GM18909 (cell line): Measurements from ENCODE around the gene ZBTB4.

ENCODE experiments used
- ATAC-seq: cut with Tn5 transposase; IDR thresholded peaks from one replicate; pipeline ENCODE4 v1.9.1; 2021; ENCODE audit warnings: mild to moderate bottlenecking; ENCODE audit not compliant: unreplicated experiment, poor library complexity

The ZBTB4 gene

DNA sequence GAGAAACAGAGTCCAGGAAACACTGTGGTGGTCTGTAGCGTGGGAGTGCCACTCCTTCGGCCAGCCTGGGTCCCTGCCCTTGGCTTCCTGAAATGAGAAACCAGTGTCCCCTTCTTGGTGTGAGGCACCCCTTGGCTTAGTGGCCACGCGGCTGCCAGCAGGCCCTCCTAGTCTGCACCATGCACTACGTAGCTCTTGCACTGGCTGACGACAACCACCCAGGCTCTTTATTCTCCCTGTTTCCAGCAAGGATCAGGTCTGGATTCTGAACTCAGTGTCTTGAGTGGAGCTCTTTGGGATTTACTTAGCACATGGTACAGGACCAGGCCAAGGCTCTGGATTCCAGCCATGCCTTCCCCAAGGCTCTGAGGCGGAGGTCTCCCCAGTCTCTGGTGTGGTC is 51.9 kb downstream of the ZBTB4 start:
- ATAC-seq = no peak

DNA sequence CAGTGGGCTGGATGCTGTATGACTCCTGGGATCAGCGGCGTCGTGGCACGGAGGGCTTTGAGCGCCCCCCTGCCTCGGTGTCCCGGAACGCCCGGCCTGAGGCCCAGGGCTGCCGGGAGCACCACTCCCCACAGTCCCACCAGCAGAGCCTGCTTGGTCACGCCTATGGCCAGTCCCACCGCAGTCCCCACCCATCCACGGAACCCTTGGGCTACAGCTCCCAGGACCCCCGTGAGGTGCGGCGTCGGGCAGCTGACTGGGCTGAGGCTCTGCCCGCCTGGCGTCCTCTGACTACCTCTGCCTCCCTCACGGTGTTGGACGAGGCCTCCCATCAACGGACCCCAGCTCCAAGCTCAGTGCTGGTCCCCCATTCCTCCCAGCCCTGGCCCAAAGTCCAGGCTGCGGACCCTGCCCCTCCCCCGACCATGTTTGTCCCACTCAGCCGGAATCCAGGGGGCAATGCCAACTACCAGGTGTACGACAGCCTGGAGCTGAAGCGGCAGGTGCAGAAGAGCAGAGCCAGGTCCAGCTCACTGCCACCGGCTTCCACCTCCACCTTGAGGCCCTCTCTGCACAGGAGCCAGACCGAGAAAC is 52.4 kb downstream of the ZBTB4 start:
- no peak for ATAC-seq

DNA sequence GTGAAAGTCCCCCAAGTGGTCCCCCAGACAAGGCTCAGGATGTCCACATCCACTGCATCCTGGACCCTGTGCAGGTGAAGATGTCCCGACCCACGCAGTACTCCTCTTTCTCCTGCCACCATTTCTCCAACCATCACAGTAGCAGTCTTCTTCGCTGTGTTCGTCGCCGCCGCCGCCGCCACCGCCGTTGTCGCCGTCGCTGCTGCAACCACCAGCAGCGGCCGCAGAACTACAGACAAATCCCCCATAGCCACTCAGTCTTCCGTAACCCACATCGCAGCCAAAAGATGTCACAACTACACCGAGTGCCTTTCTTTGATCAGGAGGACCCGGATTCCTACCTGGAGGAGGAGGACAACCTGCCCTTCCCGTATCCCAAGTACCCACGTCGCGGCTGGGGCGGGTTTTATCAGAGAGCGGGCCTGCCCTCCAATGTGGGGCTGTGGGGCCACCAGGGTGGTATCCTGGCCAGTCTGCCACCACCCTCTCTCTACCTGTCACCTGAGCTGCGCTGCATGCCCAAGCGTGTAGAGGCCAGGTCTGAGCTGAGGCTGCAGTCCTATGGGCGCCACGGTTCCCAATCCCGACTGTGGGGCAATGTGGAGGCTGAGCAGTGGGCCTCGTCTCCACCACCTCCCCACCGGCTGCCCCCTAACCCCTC is 53.1 kb downstream of the ZBTB4 start:
- no peak for ATAC-seq

DNA sequence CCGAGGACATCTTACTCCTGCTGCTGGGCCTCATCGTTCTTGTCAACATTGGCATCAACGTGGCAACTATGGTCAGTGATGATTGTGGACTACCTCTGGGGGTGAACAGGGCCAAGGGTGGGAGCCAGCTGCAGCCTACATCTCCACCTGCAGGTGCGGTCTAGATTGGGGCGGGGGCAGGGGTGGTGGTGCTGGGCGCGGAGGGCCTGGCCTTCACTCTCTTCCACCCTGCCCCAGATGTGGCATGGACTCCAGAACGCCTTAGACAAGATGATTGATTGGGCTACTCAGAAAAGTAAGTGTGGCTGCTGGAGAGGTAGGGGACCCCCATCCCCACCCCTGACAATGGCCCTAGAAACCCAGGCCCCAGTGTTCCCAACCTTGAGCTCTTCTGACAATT is 53.7 kb downstream of the ZBTB4 start:
- ATAC-seq = no peak

DNA sequence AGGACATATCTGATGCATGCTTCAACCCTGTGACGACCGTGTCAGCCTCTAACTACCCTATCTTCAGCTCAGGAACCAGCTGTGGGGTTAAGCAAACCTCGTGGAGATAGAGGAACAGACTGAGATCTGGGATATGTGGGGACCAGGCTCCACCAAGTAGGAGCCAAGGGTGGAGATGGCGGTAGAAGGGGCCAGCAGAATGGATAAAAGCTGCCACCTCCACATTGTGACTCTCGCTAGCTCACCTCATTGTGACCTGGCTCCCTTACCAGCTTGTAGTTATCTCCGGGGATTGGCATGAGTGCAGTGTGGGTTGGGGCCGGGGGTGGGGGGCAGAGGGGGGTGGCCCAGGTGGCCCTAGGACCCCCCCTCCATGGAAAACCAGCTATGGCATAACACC is 54.1 kb downstream of the ZBTB4 start, which contains the start of gene SPEM2:
Gene SPEM2 (plus strand): TSS at position 301 of the 400 bp plus-strand sequence. CDS start 73 bp downstream, at position 374.
- ATAC-seq = no peak

DNA sequence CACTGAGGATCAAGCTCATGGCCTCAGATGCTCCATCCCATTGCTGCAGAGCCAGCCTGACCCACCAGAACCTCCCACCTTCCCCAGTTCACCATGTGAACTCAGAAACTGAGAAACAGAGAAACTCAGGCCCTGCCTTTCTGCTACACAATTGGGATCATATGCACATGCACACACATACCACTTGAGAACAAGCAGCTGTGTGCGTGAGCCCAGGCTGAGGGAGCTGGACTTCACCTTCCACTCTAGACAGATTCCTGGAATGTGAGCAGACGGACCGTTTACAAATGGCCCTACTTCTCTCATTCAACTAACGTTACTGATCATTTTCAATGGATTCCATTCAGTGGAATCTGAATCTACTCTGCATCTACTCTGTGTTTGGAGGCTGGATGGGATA is 55.8 kb downstream of the ZBTB4 start:
- no peak for ATAC-seq

DNA sequence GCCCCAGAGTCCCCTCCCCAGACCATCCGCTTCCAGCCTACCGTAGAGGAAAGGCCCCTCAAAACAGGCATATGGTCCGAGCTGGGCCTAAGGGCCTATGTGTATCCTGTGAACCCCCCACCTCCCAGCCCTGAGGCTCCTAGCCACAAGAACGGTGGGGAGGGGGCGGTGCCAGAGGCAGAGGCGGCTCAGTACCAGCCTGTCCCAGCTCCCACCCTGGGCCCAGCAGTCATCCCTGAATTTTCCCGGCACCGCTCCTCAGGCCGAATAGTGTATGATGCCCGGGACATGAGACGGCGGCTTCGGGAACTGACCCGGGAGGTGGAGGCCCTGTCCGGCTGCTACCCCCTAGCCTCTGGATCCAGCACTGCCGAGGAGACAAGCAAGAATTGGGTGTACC is 58.2 kb downstream of the ZBTB4 start:
- no peak for ATAC-seq

DNA sequence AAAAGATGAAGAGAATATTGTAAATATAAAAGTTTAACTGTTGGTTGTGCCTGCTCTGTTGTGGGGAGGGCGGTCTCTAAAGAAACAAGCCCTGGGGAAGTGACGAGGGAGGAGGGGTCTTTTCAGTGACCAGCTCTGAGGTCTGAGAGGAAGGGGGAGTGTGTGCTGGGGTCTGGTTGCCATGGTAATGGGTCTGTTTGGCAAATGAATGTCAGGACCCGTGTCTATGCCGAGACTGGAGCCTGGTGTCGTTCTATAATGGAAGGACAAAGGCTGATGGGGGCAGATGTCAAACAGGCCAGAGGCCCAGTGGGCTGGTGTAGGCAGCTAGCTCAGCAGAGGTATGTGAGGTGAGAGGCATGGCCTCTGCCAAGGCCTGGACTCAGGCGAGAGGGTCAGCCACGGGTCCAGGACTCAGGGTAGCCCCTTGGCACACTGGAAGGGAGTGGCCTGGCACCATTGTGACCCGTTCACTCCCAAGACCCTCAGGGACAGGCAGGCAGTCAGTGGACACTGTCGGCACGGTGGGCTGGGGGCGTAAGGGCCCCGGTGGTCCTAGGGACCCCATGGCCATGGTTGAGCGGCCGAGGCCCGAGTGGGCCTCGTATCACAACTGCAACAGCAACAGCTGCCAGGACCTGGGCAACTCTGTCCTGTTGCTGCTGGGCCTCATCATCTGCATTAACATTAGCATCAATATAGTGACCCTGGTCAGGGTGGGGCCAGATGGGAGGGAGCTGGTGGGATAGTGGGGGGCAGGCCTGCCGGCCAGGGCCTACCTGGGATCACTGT is 59.4 kb downstream of the ZBTB4 start, which contains the start of gene SPEM1:
Gene SPEM1 (plus strand): TSS at position 506 of the 792 bp plus-strand sequence. CDS start 61 bp downstream, at position 567.
- no peak for ATAC-seq

DNA sequence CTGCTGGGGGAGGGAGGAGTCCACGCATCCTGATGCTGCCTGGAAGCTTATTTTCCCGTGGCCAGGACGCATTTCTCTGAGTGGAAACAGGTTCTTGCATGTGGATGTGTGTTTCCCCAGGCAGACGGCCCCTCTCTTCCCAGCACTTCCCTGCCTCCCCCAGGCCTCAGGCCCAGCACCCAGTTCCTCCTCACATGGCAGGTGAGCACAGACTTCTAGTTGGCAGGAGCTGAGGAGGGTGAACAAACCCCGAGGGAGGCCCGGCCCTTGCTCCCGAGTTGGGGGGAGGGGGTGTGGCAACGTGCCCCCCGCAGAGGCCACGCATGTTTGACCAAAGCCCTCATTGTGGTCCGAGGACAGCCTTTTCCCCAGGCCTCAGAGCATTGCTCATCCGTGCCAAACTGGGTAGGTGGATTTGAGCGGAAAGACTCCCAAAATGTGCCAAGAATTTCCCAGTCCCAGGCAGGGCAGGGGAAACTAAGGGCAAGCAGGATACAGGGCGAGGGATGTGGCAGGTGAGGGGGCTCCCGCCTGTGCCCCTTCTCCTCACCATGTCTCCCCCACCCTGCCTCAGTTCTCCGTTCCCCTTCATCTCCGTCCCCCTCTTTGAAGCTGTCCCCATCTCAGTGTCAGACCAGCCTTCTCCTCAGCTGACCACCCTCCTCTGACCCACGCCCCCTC is 60.8 kb downstream of the ZBTB4 start:
- no peak for ATAC-seq

DNA sequence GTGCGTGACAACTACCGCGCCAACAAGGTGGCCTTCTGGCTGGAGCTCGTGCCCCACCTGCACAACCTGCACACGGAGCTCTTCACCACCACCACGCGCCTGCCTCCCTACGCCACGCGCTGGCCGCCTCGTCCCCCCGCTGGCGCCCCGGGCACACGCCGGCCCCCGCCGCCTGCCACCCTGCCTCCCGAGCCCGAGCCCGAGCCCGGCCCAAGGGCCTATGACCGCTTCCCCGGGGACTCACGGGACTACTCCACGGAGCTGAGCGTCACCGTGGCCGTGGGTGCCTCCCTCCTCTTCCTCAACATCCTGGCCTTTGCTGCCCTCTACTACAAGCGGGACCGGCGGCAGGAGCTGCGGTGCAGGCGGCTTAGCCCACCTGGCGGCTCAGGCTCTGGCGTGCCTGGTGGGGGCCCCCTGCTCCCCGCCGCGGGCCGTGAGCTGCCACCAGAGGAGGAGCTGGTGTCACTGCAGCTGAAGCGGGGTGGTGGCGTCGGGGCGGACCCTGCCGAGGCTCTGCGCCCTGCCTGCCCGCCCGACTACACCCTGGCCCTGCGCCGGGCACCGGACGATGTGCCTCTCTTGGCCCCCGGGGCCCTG is 62.3 kb downstream of the ZBTB4 start:
- no peak for ATAC-seq

DNA sequence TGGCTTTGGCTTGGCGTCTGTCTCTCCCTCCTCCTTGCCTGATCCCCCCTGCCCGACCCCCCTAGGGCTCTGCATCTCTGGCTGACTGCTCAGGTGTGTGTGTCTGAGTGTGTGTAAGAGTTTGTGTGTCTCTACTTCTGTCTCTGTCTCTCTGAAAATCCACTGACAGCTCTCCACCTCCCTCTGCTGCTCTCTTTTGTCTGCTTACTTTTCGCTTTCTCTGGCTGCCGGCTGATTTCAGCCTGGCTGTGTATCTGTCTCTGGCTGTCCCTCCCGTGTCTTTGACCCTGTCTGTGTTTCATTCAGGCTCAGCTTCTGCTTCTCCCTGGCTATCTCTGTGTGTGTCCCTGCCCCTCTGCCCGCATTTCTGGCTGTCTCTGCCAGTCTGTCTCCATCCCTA is 63.1 kb downstream of the ZBTB4 start:
- no peak for ATAC-seq

DNA sequence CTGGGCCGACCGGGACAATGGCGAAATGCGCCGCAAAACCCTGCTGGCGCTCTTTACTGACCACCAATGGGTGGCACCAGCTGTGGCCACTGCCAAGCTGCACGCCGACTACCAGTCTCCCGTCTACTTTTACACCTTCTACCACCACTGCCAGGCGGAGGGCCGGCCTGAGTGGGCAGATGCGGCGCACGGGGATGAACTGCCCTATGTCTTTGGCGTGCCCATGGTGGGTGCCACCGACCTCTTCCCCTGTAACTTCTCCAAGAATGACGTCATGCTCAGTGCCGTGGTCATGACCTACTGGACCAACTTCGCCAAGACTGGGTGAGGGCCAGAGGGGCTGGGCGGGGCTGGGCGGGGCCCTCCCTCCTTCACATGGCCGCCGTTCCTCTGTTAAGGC is 63.6 kb downstream of the ZBTB4 start:
- no peak for ATAC-seq

DNA sequence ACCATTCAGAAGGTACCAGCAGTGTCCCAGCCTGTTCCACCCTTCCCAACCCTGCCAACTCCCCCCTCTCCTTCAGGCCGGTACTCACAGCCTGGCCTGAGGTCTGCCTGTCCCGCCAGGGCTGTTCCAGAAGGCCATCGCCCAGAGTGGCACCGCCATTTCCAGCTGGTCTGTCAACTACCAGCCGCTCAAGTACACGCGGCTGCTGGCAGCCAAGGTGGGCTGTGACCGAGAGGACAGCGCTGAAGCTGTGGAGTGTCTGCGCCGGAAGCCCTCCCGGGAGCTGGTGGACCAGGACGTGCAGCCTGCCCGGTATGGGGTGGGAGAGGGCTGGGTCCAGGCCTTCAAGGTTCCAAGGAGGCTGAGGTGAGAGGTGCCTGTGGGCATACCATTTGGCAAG is 64.6 kb downstream of the ZBTB4 start:
- no peak for ATAC-seq

DNA sequence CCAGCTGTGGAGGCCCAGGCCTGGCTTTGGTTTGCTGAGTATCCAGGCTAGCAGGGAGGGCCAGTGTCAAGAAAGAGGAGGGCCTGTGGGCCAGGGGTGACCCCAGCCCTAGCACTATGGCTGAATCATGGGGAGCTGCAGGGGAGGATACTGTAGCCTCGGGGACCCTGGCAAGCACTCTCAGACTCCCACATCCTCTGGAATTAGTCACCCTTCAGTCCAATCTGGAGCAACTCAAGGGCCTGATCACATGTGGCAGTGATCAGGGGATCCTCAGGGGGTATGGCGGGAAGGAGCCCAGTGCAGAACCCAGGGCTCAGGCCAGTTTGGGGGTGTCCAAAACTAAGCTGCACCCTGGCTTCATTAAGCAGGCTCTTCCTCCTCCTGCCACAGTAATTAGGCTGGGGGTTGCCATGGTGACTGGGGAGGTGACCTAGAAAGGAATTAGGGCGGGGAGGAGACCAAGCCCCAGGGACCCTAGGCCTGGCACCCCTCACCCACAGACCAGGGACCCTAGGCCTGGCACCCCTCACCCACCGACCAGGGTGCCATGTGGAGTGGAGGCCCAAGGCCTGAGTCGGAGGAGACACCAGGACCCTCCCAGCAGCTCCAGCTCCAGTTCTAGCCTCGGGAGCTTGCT is 66.0 kb downstream of the ZBTB4 start:
- ATAC-seq = no peak

DNA sequence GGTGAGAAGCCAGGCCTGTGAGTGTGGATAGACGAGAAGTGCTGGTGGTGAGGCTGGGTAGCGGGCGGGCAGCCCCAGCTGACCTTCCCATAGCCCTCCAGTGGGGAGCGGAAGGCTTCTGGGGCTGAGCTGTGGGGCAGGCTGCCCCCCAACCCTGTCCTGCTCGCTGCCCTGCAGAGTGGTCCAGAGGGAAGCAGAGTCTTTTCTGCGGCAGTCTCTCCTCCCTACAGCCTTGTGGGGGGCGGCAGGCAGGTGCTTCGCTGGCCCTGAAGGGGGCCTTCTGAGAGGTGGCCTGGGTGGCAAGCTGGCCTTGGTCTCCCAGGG is 68.0 kb downstream of the ZBTB4 start:
- ATAC-seq = no peak

DNA sequence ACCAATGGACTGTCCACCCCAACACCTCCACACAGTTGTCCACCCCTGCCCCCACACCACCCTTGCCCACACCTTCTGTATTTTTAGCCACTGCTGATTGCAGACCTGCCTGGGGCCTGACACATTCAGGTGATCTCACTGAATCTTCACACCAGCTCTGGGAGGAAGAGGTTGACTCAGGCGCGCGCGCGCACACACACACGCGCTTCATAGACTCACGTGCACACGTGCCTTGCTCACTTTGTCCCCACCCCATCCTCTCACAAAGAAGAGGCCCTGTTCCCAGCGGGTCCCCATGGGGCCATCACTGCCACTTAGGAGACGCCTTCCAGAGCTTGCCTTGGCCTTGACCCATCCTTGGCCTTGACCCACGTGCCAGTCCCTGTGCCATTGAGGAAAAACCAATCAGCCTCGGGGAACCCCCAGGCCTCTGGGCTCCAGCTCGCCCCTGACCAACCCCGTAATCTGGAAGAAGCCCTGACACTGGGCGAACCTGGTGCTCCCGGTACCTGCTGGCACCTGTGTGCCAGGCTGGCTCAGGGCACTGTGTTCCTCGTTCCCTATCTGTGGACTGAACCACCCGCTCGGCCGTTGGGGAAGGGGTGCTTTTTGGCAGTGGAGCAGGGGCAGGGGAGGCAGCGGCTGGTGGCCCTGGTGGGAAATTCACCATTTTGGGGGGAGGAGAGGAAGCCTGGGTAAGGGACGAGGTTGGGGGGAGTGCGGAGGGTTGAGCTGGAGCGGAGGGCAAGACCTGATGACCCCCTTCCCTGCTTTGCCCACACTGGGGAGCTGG is 68.6 kb downstream of the ZBTB4 start:
- no peak for ATAC-seq

DNA sequence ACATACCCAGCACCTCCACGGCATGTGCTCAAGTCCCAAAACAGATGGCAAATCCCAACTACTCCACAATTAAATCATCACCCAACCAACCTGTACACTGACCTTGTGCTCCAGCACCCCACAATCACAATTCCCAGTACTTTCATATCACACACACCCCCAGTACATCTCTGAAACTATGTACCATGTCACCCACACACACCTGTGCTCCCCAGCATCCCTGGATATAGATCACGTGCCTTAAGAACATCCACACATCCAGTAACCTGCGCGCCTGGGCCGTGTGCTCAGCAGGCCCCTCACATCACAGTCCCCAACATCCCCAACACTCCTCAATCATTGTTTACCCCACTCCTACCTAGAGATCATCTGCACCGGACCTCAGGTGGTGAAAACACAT is 69.7 kb downstream of the ZBTB4 start:
- ATAC-seq = no peak
